AG09319 (cell line): Measurements from ENCODE around the gene TBK1.

Experiments
- DNase-seq: peaks from one replicate; pipeline ENCODE4 v3.0.0-alpha.2; 2010; ENCODE audit warnings: low read depth; ENCODE audit errors: extremely low read depth
- TF ChIP-seq, protein P1 (sequence below): IDR thresholded peaks from 2 replicates; pipeline ENCODE4 v1.5.1; 2011; ENCODE audit warnings: low read depth, mild to moderate bottlenecking, inconsistent platforms, low read length, moderate library complexity

TBK1 gene

DNA sequence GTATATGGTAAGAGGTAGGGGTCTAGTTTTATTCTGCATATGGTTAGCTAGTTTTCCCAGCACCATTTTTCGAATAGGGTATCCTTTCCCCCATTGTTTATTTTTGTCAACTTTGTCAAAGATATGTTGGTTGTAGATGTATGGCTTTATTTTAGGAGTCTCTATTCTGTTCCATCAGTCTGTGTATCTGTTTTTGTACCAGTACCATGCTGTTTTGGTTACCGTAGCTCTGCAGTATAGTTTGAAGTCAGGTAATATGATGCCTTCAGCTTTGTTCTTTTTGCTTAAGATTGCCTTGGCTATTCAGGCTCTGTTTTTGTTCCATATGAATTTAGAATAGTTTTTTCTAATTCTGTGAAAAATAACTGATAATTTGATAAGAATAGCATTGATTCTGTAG lies 24.9 kb downstream of the TBK1 start:
- TF ChIP-seq, protein P1, sequence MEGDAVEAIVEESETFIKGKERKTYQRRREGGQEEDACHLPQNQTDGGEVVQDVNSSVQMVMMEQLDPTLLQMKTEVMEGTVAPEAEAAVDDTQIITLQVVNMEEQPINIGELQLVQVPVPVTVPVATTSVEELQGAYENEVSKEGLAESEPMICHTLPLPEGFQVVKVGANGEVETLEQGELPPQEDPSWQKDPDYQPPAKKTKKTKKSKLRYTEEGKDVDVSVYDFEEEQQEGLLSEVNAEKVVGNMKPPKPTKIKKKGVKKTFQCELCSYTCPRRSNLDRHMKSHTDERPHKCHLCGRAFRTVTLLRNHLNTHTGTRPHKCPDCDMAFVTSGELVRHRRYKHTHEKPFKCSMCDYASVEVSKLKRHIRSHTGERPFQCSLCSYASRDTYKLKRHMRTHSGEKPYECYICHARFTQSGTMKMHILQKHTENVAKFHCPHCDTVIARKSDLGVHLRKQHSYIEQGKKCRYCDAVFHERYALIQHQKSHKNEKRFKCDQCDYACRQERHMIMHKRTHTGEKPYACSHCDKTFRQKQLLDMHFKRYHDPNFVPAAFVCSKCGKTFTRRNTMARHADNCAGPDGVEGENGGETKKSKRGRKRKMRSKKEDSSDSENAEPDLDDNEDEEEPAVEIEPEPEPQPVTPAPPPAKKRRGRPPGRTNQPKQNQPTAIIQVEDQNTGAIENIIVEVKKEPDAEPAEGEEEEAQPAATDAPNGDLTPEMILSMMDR, result no peak

DNA sequence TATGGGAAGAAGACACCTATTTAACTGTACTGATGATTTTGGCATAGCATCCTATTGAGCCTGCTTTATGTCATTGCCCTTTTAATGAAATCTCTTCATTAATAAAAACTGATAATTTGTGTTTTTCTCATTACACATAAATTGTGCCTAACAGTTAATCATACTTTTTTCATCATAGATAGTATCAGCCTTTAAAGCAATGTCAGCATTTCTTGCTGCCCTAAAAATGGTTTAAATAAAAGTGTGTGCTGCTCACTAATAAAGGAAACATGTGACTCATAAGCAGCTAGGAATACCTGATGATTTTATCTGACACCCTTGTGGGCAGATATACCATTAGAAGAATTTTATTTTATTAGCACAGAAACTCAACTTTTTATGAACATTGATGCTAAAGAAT lies 26.7 kb downstream of the TBK1 start:
- TF ChIP-seq, protein P1, result no peak
- DNase-seq, result no peak

More for the DNA sequence above, 24.9 kb downstream of the TBK1 start:
- DNase-seq, result no peak

DNA sequence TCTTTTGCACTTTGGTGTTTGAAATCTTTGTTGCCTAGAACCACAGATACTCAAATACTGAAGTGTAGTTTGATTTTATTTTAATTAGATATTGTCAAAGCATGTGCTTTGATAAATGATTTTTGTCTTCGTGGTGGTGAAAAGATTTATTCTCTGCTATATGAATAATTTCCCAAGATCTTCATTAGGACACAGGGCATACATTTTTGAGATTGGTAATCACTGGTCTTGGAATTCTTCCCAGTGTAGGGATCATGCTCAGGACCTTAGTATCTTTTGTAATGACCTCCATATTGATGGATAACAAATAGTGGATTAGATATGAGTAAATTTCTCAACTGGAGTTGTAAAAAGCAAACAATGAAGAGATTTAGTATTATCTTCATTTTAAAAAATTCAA lies 28.2 kb downstream of the TBK1 start:
- TF ChIP-seq, protein P1, result no peak
- DNase-seq, result no peak

DNA sequence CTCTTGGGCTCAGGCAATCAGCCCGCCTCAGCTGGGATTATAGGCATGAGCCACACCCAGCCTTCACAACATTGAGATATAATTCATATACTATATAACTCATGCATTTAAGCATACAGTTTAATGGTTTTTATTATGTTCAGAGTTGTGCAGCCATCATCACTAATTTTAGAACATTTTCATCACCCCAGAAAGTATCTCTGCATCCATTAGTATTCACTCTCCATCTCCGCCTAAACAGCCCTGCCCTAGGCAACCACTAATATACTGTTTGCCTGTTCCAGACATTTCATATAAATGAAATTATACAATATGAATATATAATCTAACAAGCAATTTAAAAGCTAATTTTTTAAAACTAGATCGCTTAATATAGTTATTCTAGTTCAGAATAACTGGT lies 34.7 kb downstream of the TBK1 start:
- TF ChIP-seq, protein P1, result no peak
- no peak for DNase-seq

DNA sequence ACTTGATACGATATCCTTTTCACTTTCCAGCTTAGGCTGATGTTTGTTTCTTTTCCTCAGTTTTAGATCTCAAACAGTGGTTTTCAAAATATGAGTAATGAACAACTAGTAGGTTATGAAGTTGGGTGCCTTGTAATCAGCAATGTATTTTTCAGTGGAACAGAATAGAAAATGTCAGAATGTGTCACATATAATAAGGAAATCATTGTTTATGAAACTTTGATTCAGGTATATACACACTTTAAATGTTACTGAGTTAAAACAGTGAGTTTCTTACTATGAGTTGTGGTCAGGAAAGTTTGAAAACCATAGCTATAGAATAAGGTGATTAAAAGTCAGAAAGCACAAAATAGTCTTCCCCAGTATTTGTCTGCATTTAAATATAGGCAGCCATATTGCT lies 39.8 kb downstream of the TBK1 start:
- DNase-seq, result no peak
- TF ChIP-seq, protein P1, result no peak

DNA sequence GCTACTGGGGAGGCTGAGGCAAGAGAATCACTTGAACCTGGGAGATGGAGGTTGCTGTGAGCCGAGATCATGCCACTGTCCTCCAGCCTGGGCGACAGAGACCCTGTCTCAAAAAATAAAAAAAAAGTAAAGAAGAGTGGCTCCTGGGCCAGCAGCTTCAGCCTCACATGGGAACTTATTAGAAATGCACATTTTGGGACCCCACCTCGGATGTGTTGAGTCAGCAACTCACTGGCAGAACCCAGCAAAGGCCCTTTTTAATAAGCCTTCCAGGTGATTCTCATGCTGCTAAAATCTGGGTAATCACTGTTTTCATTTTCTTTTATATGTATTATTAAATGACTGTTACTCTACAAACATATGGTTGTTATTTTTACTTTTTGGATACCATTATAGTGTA lies 41.6 kb downstream of the TBK1 start:
- no peak for DNase-seq
- TF ChIP-seq, protein P1, result no peak

DNA sequence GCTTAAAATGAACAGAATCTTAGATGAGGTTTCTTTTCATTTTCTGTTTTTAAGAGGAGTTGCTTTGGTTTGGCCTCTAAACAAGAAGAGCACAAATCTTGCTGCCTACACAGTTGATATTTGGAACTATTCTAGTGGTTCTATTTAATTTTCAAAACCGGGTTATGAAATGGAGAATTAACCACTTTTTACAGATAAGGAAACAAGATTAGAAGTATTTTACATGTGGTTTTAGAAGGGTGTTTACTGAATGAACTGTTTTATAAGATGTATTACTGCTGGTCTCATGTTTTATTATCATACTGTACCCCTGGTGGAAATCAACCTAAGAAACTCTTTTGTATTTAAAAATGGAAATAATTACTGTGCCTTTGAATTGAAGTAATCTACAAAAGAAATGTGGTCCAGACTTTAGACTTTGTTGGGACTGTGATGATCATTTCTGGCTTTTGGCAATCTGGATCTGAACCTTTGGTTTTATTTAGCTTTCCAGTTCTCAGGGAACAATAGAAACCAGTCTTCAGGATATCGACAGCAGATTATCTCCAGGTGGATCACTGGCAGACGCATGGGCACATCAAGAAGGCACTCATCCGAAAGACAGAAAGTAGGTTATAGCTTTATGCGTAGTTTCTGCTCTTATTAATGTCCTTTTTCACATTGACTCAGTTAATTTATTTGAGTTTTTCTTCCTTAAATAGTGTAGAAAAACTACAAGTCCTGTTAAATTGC lies 43.2 kb downstream of the TBK1 start:
- TF ChIP-seq, protein P1, result no peak
- DNase-seq, result no peak
